Prostate gland (tissue), 2 donors: ENCODE results near the gene SYNGR4.
A peak's percentile ranks its signal among the peaks of the same experiment; 100 is the strongest.

ENCODE experiments used
- POLR2A ChIP-seq: fragments of 450-650 bp; IDR thresholded peaks from one replicate; pipeline ENCODE4 v1.6.1; 2016; ENCODE audit warnings: antibody characterized with exemption, mild to moderate bottlenecking
- TF ChIP-seq, protein P1 (sequence below), 4 experiments: fragments of 200-600 bp in 2 of 4; fragments of 450-650 bp in 2 of 4; sonication (generic) in 2 of 4; IDR thresholded peaks; 1 replicate in 3 of 4; 2 replicates in 1 of 4; pipeline ENCODE4 v1.5.1; 2016 to 2019; ENCODE audit warnings: antibody characterized with exemption in 4 of 4, mild to moderate bottlenecking in 2 of 4, moderate library complexity in 2 of 4

DNA sequence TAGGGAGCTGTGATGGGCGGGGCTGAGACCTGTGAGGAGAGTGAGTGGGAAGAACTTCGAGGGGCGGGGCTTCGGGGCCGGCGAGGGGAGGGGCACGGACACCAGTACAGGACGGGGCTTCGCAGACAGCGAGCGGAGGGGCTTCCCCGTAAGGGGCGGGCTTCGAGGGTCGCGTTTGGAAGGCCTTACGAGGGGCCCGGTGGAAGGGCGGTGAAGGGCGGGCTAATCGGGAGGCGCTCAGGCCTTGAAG, 42.9 kb upstream of the SYNGR4 start:
- TF ChIP-seq, protein P1, sequence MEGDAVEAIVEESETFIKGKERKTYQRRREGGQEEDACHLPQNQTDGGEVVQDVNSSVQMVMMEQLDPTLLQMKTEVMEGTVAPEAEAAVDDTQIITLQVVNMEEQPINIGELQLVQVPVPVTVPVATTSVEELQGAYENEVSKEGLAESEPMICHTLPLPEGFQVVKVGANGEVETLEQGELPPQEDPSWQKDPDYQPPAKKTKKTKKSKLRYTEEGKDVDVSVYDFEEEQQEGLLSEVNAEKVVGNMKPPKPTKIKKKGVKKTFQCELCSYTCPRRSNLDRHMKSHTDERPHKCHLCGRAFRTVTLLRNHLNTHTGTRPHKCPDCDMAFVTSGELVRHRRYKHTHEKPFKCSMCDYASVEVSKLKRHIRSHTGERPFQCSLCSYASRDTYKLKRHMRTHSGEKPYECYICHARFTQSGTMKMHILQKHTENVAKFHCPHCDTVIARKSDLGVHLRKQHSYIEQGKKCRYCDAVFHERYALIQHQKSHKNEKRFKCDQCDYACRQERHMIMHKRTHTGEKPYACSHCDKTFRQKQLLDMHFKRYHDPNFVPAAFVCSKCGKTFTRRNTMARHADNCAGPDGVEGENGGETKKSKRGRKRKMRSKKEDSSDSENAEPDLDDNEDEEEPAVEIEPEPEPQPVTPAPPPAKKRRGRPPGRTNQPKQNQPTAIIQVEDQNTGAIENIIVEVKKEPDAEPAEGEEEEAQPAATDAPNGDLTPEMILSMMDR (IDR thresholded peaks at IDR 0.05) = no peak
- peak; percentile 41 for TF ChIP-seq POLR2A
